GM18499 (cell line): Measurements from ENCODE around the gene ZNF668.

Experiments used
- ATAC-seq: cut with Tn5 transposase; IDR thresholded peaks from one replicate; pipeline ENCODE4 v1.9.1; 2021; ENCODE audit warnings: moderate number of reproducible peaks; ENCODE audit not compliant: insufficient read depth, unreplicated experiment

The ZNF668 gene

GRCh38 chr16:31082368-31083045 is 8.5 kb upstream of the ZNF668 start:
- no peak for ATAC-seq

- no peak for ATAC-seq
These were observed 7.7 kb upstream of the ZNF668 start for GRCh38 chr16:31081428-31082351.

- no peak for ATAC-seq
These were observed 6.8 kb upstream of the ZNF668 start for GRCh38 chr16:31080756-31081419.

GRCh38 chr16:31080035-31080629 is 6.1 kb upstream of the ZNF668 start:
- ATAC-seq, result no peak

GRCh38 chr16:31079342-31079944 is 5.4 kb upstream of the ZNF668 start:
- ATAC-seq, result no peak

- no peak for ATAC-seq
These were observed 4.7 kb upstream of the ZNF668 start for GRCh38 chr16:31078597-31079341.

- no peak for ATAC-seq
These were observed 3.8 kb upstream of the ZNF668 start for GRCh38 chr16:31077592-31078396.

- no peak for ATAC-seq
These were observed 3.0 kb upstream of the ZNF668 start for GRCh38 chr16:31077024-31077423.

- no peak for ATAC-seq
These were observed 2.3 kb upstream of the ZNF668 start for GRCh38 chr16:31076319-31076718.

GRCh38 chr16:31074814-31075183 is 759 bp upstream of the ZNF668 start:
- ATAC-seq, result no peak

- ATAC-seq, result peak; percentile 34
These were observed 684 bp downstream of the ZNF668 start for GRCh38 chr16:31073142-31073969.

GRCh38 chr16:31072540-31073141 is 1.4 kb downstream of the ZNF668 start:
- ATAC-seq, result no peak

- no peak for ATAC-seq
These were observed 2.2 kb downstream of the ZNF668 start for GRCh38 chr16:31071861-31072260.

- no peak for ATAC-seq
These were observed 6.7 kb downstream of the ZNF668 start for GRCh38 chr16:31067342-31067741.

GRCh38 chr16:31064882-31065461 is 9.1 kb downstream of the ZNF668 start:
- ATAC-seq, result no peak

GRCh38 chr16:31063843-31064611 is 10.0 kb downstream of the ZNF668 start:
- ATAC-seq, result no peak

- no peak for ATAC-seq
These were observed 10.6 kb downstream of the ZNF668 start for GRCh38 chr16:31063495-31063842.
